Neutrophil (primary cell): ENCODE data around the gene ATP1B4.

Experiments used
- H3K27ac ChIP-seq: fragments of 200-600 bp; sonication (generic); 2 replicates; pipeline ENCODE4 v1.5.1; 2016; ENCODE audit warnings: mild to moderate bottlenecking, moderate library complexity
- H3K27me3 ChIP-seq: fragments of 200-600 bp; sonication (generic); 2 replicates; pipeline ENCODE4 v1.6.0; 2016; ENCODE audit warnings: mild to moderate bottlenecking
- H3K36me3 ChIP-seq: fragments of 200-600 bp; sonication (generic); 2 replicates; pipeline ENCODE4 v1.5.1; 2017
- H3K4me1 ChIP-seq, 2 experiments: fragments of 200-600 bp in 1 of 2; sonication (generic) in 1 of 2; 1 replicate in 1 of 2; 2 replicates in 1 of 2; pipeline versions ENCODE4 v1.5.1 to v1.6.1; 2013 to 2016; ENCODE audit warnings: low read depth in 1 of 2, low read length in 1 of 2, mild to moderate bottlenecking in 1 of 2, moderate library complexity in 1 of 2; ENCODE audit not compliant: control insufficient read depth in 1 of 2, insufficient read depth in 1 of 2
- H3K4me3 ChIP-seq, 2 experiments: fragments of 200-600 bp in 1 of 2; sonication (generic) in 1 of 2; 1 replicate in 1 of 2; 2 replicates in 1 of 2; pipeline ENCODE4 v1.5.1; 2013 to 2016; ENCODE audit warnings: low read depth in 1 of 2, low read length in 1 of 2, mild to moderate bottlenecking in 1 of 2, moderate library complexity in 1 of 2
- H3K9me3 ChIP-seq: fragments of 200-600 bp; sonication (generic); 2 replicates; pipeline ENCODE4 v1.5.1; 2016
- TF ChIP-seq, protein P1 (sequence below): fragments of 200-600 bp; sonication (generic); IDR thresholded peaks from 2 replicates; pipeline ENCODE4 v1.5.1; 2016; ENCODE audit warnings: antibody characterized with exemption

ATP1B4 gene

GRCh38 chrX:120350450-120351138 lies 11.3 kb upstream of the ATP1B4 start:
- H3K9me3 ChIP-seq = no peaks in the 10 kb centered on the region
- TF ChIP-seq, protein P1, sequence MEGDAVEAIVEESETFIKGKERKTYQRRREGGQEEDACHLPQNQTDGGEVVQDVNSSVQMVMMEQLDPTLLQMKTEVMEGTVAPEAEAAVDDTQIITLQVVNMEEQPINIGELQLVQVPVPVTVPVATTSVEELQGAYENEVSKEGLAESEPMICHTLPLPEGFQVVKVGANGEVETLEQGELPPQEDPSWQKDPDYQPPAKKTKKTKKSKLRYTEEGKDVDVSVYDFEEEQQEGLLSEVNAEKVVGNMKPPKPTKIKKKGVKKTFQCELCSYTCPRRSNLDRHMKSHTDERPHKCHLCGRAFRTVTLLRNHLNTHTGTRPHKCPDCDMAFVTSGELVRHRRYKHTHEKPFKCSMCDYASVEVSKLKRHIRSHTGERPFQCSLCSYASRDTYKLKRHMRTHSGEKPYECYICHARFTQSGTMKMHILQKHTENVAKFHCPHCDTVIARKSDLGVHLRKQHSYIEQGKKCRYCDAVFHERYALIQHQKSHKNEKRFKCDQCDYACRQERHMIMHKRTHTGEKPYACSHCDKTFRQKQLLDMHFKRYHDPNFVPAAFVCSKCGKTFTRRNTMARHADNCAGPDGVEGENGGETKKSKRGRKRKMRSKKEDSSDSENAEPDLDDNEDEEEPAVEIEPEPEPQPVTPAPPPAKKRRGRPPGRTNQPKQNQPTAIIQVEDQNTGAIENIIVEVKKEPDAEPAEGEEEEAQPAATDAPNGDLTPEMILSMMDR = no peak

GRCh38 chrX:120356084-120356483 lies 5.8 kb upstream of the ATP1B4 start:
- H3K36me3 ChIP-seq = no peaks in the 10 kb centered on the region
- H3K27me3 ChIP-seq = no peaks in the 10 kb centered on the region
- no peaks in the 10 kb centered on the region for H3K4me1 ChIP-seq
- H3K4me3 ChIP-seq = no peak overlapping the region
- H3K9me3 ChIP-seq = no peaks in the 10 kb centered on the region
- TF ChIP-seq, protein P1 = no peak
- no peak overlapping the region for H3K27ac ChIP-seq

More at GRCh38 chrX:120350450-120351138, 11.3 kb upstream of the ATP1B4 start:
- H3K36me3 ChIP-seq = no peaks in the 10 kb centered on the region
- H3K27ac ChIP-seq = no peak overlapping the region
- H3K27me3 ChIP-seq = no peaks in the 10 kb centered on the region
- no peaks in the 10 kb centered on the region for H3K4me1 ChIP-seq
- H3K4me3 ChIP-seq = no peak overlapping the region

DNA sequence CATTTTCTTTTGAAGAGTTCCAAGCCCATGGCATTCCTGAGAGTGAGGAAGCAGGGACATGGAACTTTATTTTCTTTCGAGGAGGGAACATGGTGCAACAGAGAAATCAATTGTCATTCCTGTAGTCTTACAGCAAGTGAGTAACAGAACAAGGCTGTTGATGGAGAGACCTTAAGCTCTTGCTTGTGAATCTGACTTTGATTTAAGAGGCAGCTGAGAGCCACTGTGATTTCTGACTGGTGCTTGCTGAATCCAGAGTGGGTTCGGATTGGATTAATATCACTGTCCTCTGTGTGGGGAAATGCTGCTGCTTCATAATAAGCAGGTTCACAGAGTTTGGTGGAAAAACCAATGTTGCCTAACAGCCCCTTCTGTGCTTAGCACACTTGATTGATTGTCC lies 4.7 kb upstream of the ATP1B4 start:
- Histone ChIP-seq H3K9me3 (no peaks in the 10 kb centered on the region), H3K4me1 (no peaks in the 10 kb centered on the region), H3K36me3 (no peaks in the 10 kb centered on the region), H3K27me3 (no peaks in the 10 kb centered on the region), H3K27ac (no peak overlapping the region), H3K4me3 (no peak overlapping the region)
- TF ChIP-seq, protein P1 = no peak

- H3K27ac ChIP-seq = no peak overlapping the region
- TF ChIP-seq, protein P1 = no peak
- no peaks in the 10 kb centered on the region for H3K9me3 ChIP-seq
- H3K36me3 ChIP-seq = no peaks in the 10 kb centered on the region
- H3K4me1 ChIP-seq = no peaks in the 10 kb centered on the region
- H3K27me3 ChIP-seq = no peaks in the 10 kb centered on the region
- no peak overlapping the region for H3K4me3 ChIP-seq
Measured at GRCh38 chrX:120358737-120359456, 3.0 kb upstream of the ATP1B4 start.

GRCh38 chrX:120365320-120365719 lies 3.4 kb downstream of the ATP1B4 start:
- H3K27ac ChIP-seq = no peak overlapping the region

More at GRCh38 chrX:120365320-120365719, 3.4 kb downstream of the ATP1B4 start:
- TF ChIP-seq, protein P1 = no peak
- Histone ChIP-seq H3K9me3 (no peaks in the 10 kb centered on the region), H3K4me1 (no peaks in the 10 kb centered on the region), H3K27me3 (no peaks in the 10 kb centered on the region), H3K4me3 (no peak overlapping the region), H3K36me3 (no peaks in the 10 kb centered on the region)
